ENCODE results near the gene GRIA4. TPM values are rescaled to one million over a fixed set of nuclear protein-coding genes. Genes with fewer than 3 reads are reported as not detected.

Gene GRIA4
- total RNA-seq = not detected

DNA sequence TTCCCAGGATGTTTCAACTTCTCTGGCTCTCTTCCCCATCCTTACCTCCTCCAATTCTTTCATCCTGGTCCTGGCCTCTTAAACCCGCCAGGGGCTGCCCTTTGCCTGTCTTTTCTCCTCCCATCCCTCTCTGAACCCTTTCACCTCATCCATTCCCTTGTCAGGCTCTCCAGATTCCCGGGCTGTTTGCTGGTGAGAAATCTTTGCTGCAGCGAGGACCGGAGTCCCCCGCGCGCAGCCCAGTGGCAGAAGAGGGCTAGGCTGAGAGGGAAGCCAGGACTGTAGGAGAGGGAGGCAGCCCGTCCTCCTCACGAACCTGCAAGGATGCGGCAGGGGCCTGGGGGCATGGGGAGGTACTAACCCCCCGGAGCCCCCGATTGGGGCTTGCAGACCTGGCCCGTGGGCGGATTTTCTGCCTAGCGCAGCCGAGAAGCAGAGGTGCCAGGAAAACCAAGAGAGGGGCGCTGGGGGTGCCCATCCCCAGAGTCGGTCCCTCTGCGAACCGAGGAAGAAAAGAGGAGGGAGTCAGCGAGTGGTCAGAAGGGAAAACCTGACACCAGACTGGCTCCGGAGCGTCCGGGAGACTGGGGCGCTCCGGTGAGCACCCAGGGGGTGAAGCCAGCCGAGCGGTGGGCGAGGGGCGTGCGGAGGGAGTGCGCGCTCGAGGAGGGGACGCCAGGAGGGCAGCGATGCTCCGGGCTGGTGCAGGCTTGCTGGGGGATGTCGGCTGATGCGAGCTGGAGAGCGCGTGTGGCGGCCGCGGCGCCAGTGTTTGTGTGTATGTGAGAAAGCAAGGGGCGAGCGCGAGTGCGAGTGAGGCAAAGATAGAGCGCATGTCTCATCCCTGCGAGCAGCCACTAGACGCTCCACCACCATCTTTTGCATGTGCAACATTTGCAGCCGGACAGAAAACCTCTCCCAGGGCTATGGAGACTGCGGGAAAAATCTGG is at the start of gene GRIA4:
TSS of gene GRIA4 (plus strand) at position 242 of the 950 bp plus-strand sequence. CDS start 925 bp downstream, outside the sequence.
- peak in 1 of 3 donors; percentile 48 for DNase-seq (ENCODE audit: low read depth in 2 of 3, low spot score in 2 of 3)

GRCh38 chr11:105573091-105573490 is 36.8 kb upstream of the GRIA4 start:
- DNase-seq (ENCODE audit: low read depth in 2 of 3, low spot score in 2 of 3) = no peak

- no peak for DNase-seq (ENCODE audit: low read depth in 2 of 3, low spot score in 2 of 3)
Observed at GRCh38 chr11:105574974-105575373, 34.9 kb upstream of the GRIA4 start.

- no peak for DNase-seq (ENCODE audit: low read depth in 2 of 3, low spot score in 2 of 3)
Observed at GRCh38 chr11:105577641-105578040, 32.2 kb upstream of the GRIA4 start.

DNA sequence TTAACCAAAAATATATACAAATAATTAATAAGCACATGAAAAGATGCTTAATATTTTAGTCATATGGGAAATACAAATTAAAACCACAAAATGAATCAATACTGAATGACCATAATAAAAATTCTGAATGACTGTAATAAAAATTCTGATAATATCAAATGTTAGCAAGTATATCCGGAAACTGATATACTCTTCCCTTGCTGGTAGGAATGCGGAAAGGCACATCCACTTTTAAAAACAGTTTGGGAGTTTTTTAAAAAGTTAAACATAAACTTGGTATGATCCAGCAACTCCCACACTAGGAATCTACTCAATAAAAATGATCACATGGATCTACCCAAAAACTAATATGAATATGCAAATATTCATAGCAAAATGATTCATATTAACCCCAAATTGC is 30.8 kb upstream of the GRIA4 start:
- DNase-seq (ENCODE audit: low read depth in 2 of 3, low spot score in 2 of 3) = no peak

DNA sequence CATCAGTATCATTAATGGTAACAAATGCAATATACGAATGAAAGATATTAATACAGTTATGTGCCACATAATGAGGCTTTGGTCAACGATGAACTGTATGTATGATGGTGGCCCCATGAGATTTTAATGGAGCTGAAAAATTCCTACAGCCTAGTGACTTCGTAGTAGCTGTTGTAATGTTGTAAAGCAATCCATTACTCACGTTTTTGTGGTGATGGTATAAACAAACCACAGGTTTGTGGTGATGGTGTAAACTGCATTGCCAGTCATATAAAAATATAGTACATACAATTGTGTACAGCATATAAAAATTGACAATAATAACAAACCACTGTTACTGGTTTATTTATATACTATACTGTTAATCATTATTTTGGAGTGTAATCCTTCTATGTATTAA is 27.4 kb upstream of the GRIA4 start:
- DNase-seq (ENCODE audit: low read depth in 2 of 3, low spot score in 2 of 3) = no peak

DNA sequence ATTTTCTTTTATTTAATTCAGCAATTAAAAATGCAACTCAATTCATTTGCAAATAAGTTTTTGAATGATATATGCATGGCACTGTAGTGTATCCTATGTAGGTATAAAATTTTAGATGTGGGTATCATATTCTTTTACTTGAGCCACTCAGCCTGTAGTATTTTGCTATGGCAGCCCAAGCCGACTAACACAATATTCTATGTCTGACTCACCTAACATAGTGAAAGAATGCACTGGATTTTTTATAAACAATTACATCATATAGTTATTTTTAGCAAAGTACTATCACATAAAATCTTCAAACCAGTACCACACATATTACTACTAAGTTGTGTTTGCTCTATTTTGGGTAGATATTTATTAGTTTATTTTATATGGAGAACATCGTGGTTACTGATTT is 21.9 kb upstream of the GRIA4 start:
- no peak for DNase-seq (ENCODE audit: low read depth in 2 of 3, low spot score in 2 of 3)

GRCh38 chr11:105589346-105589745 is 20.5 kb upstream of the GRIA4 start:
- DNase-seq (ENCODE audit: low read depth in 2 of 3, low spot score in 2 of 3) = no peak

DNA sequence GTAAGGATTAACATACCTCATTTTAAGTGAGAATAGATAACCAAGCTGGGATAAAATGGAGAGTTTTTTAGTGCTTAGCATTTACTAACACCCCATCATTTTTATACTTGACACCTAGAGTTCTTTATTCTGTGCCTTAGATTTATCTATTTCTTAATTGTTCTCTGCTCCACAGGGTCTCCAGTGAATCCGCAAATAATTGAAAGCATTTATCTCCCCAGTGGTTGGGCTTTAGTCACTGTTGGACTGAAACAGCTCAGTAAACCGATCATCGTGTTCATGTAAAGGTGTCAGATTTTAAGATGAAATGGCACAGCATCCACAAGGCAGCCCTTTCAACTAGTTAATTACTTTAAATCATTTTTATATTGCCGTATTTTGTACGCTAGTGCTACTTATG is 17.8 kb upstream of the GRIA4 start:
- no peak for DNase-seq (ENCODE audit: low read depth in 2 of 3, low spot score in 2 of 3)

- no peak for DNase-seq (ENCODE audit: low read depth in 2 of 3, low spot score in 2 of 3)
Observed at GRCh38 chr11:105598371-105598770, 11.5 kb upstream of the GRIA4 start.

DNA sequence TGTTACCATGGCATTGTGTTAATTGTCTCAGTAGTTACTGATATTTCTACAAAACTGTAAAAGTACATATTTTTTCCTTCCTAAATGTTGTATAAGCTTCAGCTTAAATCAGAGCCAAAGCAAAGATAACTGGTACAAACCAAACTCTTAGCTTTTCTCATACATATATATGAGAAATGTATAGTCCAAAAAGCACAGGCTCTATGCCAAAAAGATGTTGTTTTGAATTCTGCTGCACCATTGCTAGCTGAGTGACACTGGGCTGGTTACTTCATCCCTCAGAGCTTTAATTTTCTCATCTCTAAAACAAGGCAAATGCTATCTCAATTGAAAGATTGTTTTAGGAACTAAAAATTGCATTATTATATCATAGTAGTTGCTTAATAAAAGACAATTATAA is 6.7 kb upstream of the GRIA4 start:
- no peak for DNase-seq (ENCODE audit: low read depth in 2 of 3, low spot score in 2 of 3)

GRCh38 chr11:105609341-105609781 is 512 bp upstream of the GRIA4 start:
- DNase-seq (ENCODE audit: low read depth in 2 of 3, low spot score in 2 of 3) = peak in 2 of 3 donors; percentile 12 to 48

GRCh38 chr11:105610871-105611571 is 1.1 kb downstream of the GRIA4 start:
- peak in 1 of 3 donors; percentile 7 for DNase-seq (ENCODE audit: low read depth in 2 of 3, low spot score in 2 of 3)

- DNase-seq (ENCODE audit: low read depth in 2 of 3, low spot score in 2 of 3) = no peak
Observed at GRCh38 chr11:105611572-105612441, 1.9 kb downstream of the GRIA4 start.

GRCh38 chr11:105612771-105613170 is 2.9 kb downstream of the GRIA4 start:
- DNase-seq (ENCODE audit: low read depth in 2 of 3, low spot score in 2 of 3) = no peak

GRCh38 chr11:105613183-105613582 is 3.3 kb downstream of the GRIA4 start:
- DNase-seq (ENCODE audit: low read depth in 2 of 3, low spot score in 2 of 3) = no peak

GRCh38 chr11:105618343-105618955 is 8.6 kb downstream of the GRIA4 start:
- no peak for DNase-seq (ENCODE audit: low read depth in 2 of 3, low spot score in 2 of 3)

GRCh38 chr11:105619556-105619955 is 9.7 kb downstream of the GRIA4 start:
- no peak for DNase-seq (ENCODE audit: low read depth in 2 of 3, low spot score in 2 of 3)

GRCh38 chr11:105622016-105622415 is 12.1 kb downstream of the GRIA4 start:
- DNase-seq (ENCODE audit: low read depth in 2 of 3, low spot score in 2 of 3) = no peak

DNA sequence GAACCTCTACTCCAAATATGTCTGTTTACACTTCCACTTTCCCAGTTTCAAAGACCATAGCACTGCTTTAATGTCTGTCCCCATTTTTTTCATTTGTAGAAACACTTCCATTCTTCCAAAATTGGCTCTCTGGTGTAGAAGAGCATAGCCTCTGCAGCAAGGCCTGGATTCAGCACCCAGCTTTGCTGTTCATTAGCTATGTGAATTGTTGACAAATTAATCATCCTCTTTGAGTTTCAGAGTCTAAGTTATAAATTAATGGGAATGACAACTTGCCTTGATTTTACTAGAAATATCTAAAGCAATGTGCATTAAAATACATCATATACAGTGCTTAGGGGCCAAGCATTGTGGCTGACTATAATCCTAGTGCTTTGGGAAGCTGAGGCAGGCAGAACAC is 22.4 kb downstream of the GRIA4 start:
- no peak for DNase-seq (ENCODE audit: low read depth in 2 of 3, low spot score in 2 of 3)

Data from hematopoietic multipotent progenitor cell (in vitro differentiated cells).